H1 (cell line): ENCODE results near the gene OMG. TPM values are rescaled to one million over a fixed set of nuclear protein-coding genes. Genes with fewer than 3 reads are reported as not detected.
A peak's percentile ranks its signal among the peaks of the same experiment; 100 is the strongest.

Source experiments
- CTCF ChIA-PET: fragments of 300-600 bp; sonication (Branson Sonifier 250); formaldehyde crosslinking; loops from one replicate; lab custom pipeline; 2021; ENCODE audit not compliant: partially characterized antibody; lab: Charles Lee
- POLR2A ChIA-PET: fragments of 300-600 bp; sonication (Branson Sonifier 250); formaldehyde crosslinking; loops from one replicate; lab custom pipeline; 2021; ENCODE audit warnings: inconsistent platforms; ENCODE audit not compliant: partially characterized antibody; lab: Charles Lee
- DNase-seq, 2 experiments: peaks; one replicate each; pipeline versions ENCODE4 v3.0.0 to v3.0.0-alpha.2; 2010 to 2022; ENCODE audit warnings: low spot score in 2 of 2, low read depth in 1 of 2, mixed read lengths in 1 of 2
- FAIRE-seq: peaks from 2 replicates; lab custom pipeline; 2011; peaks lifted over from hg19 to GRCh38; lab: Jason Lieb, UNC
- H2AFZ ChIP-seq: 2 replicates; pipeline ENCODE4 v1.8.1; 2012; ENCODE audit warnings: low read length, inconsistent platforms
- H2AK5ac ChIP-seq: 2 replicates; pipeline ENCODE4 v1.6.1; 2013; ENCODE audit warnings: low read depth, low read length
- H2BK120ac ChIP-seq: replicated peaks from 2 replicates; pipeline ENCODE3; 2013; ENCODE audit warnings: low read depth, low read length, inconsistent platforms
- H2BK12ac ChIP-seq: 2 replicates; pipeline ENCODE4 v1.6.1; 2013; ENCODE audit warnings: low read depth, low read length
- H2BK15ac ChIP-seq: 2 replicates; pipeline ENCODE4 v1.6.1; 2013; ENCODE audit warnings: low read length
- H2BK20ac ChIP-seq: 2 replicates; pipeline ENCODE4 v1.6.1; 2013; ENCODE audit warnings: low read length
- H2BK5ac ChIP-seq: 2 replicates; pipeline ENCODE4 v1.6.1; 2013; ENCODE audit warnings: low read depth, low read length
- H3K14ac ChIP-seq: 2 replicates; pipeline ENCODE4 v1.6.1; 2013; ENCODE audit warnings: inconsistent platforms; ENCODE audit not compliant: insufficient read length
- H3K18ac ChIP-seq: 2 replicates; pipeline ENCODE4 v1.6.1; 2013; ENCODE audit warnings: low read length; ENCODE audit errors: extremely low read depth
- H3K23ac ChIP-seq: 2 replicates; pipeline ENCODE4 v1.6.1; 2013; ENCODE audit warnings: inconsistent platforms; ENCODE audit not compliant: insufficient read length
- H3K23me2 ChIP-seq: 2 replicates; pipeline ENCODE4 v1.6.1; 2013; ENCODE audit warnings: low read depth, low read length
- H3K27ac ChIP-seq: 2 replicates; pipeline ENCODE4 v1.6.1; 2011; ENCODE audit warnings: low read depth, low read length, inconsistent platforms
- H3K27me3 ChIP-seq, 4 experiments: replicated peaks in 1 of 4; 1 replicate in 1 of 4; 2 replicates in 3 of 4; pipeline versions ENCODE4 v1.6.1 to v1.8.1; 2011 to 2013; ENCODE audit warnings: low read length in 3 of 4, mild to moderate bottlenecking in 3 of 4, inconsistent platforms in 2 of 4, mixed read lengths in 2 of 4, moderate library complexity in 1 of 4; ENCODE audit not compliant: control insufficient read depth in 3 of 4, insufficient read depth in 3 of 4; ENCODE audit errors: extremely low read depth in 1 of 4
- H3K36me3 ChIP-seq, 4 experiments: 2 replicates each; pipeline versions ENCODE4 v1.6.1 to v1.8.1; 2011 to 2013; ENCODE audit warnings: mild to moderate bottlenecking in 4 of 4, low read length in 3 of 4, moderate library complexity in 2 of 4, control low read depth in 1 of 4, inconsistent platforms in 1 of 4; ENCODE audit not compliant: insufficient read depth in 4 of 4, control insufficient read depth in 2 of 4
- H3K4ac ChIP-seq: replicated peaks from 2 replicates; pipeline ENCODE3; 2013; ENCODE audit warnings: low read length, low read depth, mixed read lengths, inconsistent platforms; ENCODE audit not compliant: insufficient read length
- H3K4me1 ChIP-seq, 4 experiments: replicated peaks in 1 of 4; 1 replicate in 1 of 4; 2 replicates in 3 of 4; pipeline versions ENCODE4 v1.6.1 to v1.8.1; 2011 to 2013; ENCODE audit warnings: low read length in 3 of 4, inconsistent platforms in 2 of 4, mixed read lengths in 1 of 4; ENCODE audit not compliant: insufficient read depth in 4 of 4, control insufficient read depth in 3 of 4
- H3K4me2 ChIP-seq, 2 experiments: 2 replicates each; pipeline versions ENCODE4 v1.6.1 to v1.8.1; 2011 to 2013; ENCODE audit warnings: low read depth in 2 of 2, low read length in 2 of 2, control low read depth in 1 of 2, inconsistent platforms in 1 of 2, mild to moderate bottlenecking in 1 of 2; ENCODE audit not compliant: insufficient read depth in 1 of 2
- H3K4me3 ChIP-seq, 4 experiments: fragments of 200-600, 300-600 bp in 1 of 4; sonication (generic), shearing (Covaris generic), sonication (Bioruptor Twin) in 1 of 4; 2 replicates each; pipeline versions ENCODE4 v1.5.1 to v1.8.1; 2011 to 2016; ENCODE audit warnings: low read length in 4 of 4, low read depth in 3 of 4, control low read depth in 2 of 4, inconsistent platforms in 2 of 4, mild to moderate bottlenecking in 2 of 4, mixed read lengths in 1 of 4, moderate library complexity in 1 of 4; ENCODE audit not compliant: insufficient read depth in 2 of 4; ENCODE audit errors: extremely low read depth in 1 of 4
- H3K56ac ChIP-seq: replicated peaks from 2 replicates; pipeline ENCODE3; 2013; ENCODE audit warnings: low read depth, mild to moderate bottlenecking, mixed read lengths, low read length, inconsistent platforms; ENCODE audit not compliant: insufficient read length
- H3K79me1 ChIP-seq: 2 replicates; pipeline ENCODE4 v1.6.1; 2013; ENCODE audit warnings: low read depth, low read length, control low read depth
- H3K79me2 ChIP-seq, 2 experiments: 2 replicates each; pipeline versions ENCODE4 v1.6.1 to v1.8.1; 2012 to 2013; ENCODE audit warnings: low read length in 2 of 2, mild to moderate bottlenecking in 2 of 2, inconsistent platforms in 1 of 2; ENCODE audit not compliant: insufficient read depth in 2 of 2, control insufficient read depth in 1 of 2
- H3K9ac ChIP-seq, 4 experiments: replicated peaks in 1 of 4; 1 replicate in 1 of 4; 2 replicates in 3 of 4; pipeline versions ENCODE4 v1.6.1 to v1.8.1; 2011 to 2013; ENCODE audit warnings: low read depth in 3 of 4, low read length in 3 of 4, control low read depth in 2 of 4, mild to moderate bottlenecking in 2 of 4, moderate library complexity in 2 of 4, inconsistent platforms in 1 of 4; ENCODE audit errors: extremely low read depth in 1 of 4
- H3K9me3 ChIP-seq, 2 experiments: 2 replicates each; pipeline versions ENCODE4 v1.6.1 to v1.8.1; 2012 to 2013; ENCODE audit warnings: mild to moderate bottlenecking in 2 of 2, moderate library complexity in 2 of 2, control low read depth in 1 of 2, inconsistent platforms in 1 of 2, low read depth in 1 of 2, low read length in 1 of 2, mixed read lengths in 1 of 2; ENCODE audit not compliant: insufficient read depth in 2 of 2
- H4K20me1 ChIP-seq, 2 experiments: replicated peaks in 1 of 2; 2 replicates each; pipeline versions ENCODE3 to v1.8.1; 2011 to 2013; ENCODE audit warnings: inconsistent platforms in 2 of 2, low read length in 2 of 2, mild to moderate bottlenecking in 1 of 2; ENCODE audit not compliant: insufficient read depth in 2 of 2, control insufficient read depth in 1 of 2
- H4K5ac ChIP-seq: 2 replicates; pipeline ENCODE4 v1.6.1; 2013; ENCODE audit warnings: low read length, low read depth, mixed read lengths, inconsistent platforms; ENCODE audit not compliant: insufficient read length
- H4K8ac ChIP-seq: 2 replicates; pipeline ENCODE4 v1.8.0; 2013; ENCODE audit warnings: mild to moderate bottlenecking, moderate library complexity, low read length, inconsistent platforms; ENCODE audit not compliant: insufficient read depth; ENCODE audit errors: extremely low read depth
- H4K91ac ChIP-seq: replicated peaks from 2 replicates; pipeline ENCODE3; 2013; ENCODE audit warnings: low read length, mixed read lengths, inconsistent platforms; ENCODE audit not compliant: insufficient read length
- BCL11A ChIP-seq, 2 experiments: IDR thresholded peaks; one replicate each; pipeline ENCODE4 v1.6.1; 2011; ENCODE audit warnings: low read depth in 2 of 2, low read length in 2 of 2, mild to moderate bottlenecking in 2 of 2
- CBX5 ChIP-seq: fragments of 300-800, 300-1000 bp; sonication (generic); IDR thresholded peaks from 2 replicates; pipeline ENCODE4 v1.7.1; 2016; ENCODE audit warnings: antibody characterized with exemption, low read length, low read depth
- EGR1 ChIP-seq: IDR thresholded peaks from 2 replicates; pipeline ENCODE4 v1.6.1; 2011; ENCODE audit warnings: low read depth, low read length, borderline replicate concordance
- EP300 ChIP-seq, 2 experiments: IDR thresholded peaks; 1 replicate in 1 of 2; 2 replicates in 1 of 2; pipeline ENCODE4 v1.6.1; 2011 to 2012; ENCODE audit warnings: low read depth in 2 of 2, low read length in 2 of 2, mild to moderate bottlenecking in 2 of 2, borderline replicate concordance in 1 of 2, inconsistent platforms in 1 of 2, moderate library complexity in 1 of 2
- EZH2 ChIP-seq: fragments of 200-600 bp; sonication (generic); IDR thresholded peaks from 2 replicates; pipeline ENCODE4 v1.7.1; 2012; ENCODE audit warnings: low read depth, mild to moderate bottlenecking, moderate library complexity, low read length, inconsistent platforms; ENCODE audit not compliant: severe bottlenecking
- FOSL1 ChIP-seq: IDR thresholded peaks from 2 replicates; pipeline ENCODE4 v1.6.1; 2011; ENCODE audit warnings: mild to moderate bottlenecking, low read depth, low read length, moderate library complexity; ENCODE audit not compliant: insufficient read depth
- GABPA ChIP-seq: IDR thresholded peaks from 2 replicates; pipeline ENCODE4 v1.6.1; 2011; ENCODE audit warnings: mild to moderate bottlenecking, low read length, moderate library complexity, borderline replicate concordance; ENCODE audit not compliant: insufficient read depth
- RBBP5 ChIP-seq: IDR thresholded peaks from 2 replicates; pipeline ENCODE4 v1.7.1; 2012; ENCODE audit warnings: low read depth, mild to moderate bottlenecking, inconsistent platforms, low read length, moderate library complexity, borderline replicate concordance
- SAP30 ChIP-seq: fragments of 300-600 bp; sonication (generic); IDR thresholded peaks from 2 replicates; pipeline ENCODE4 v1.7.1; 2012; ENCODE audit warnings: low read length, moderate library complexity, mild to moderate bottlenecking, inconsistent platforms; ENCODE audit not compliant: insufficient read depth, insufficient replicate concordance
- SIN3A ChIP-seq, 2 experiments: IDR thresholded peaks in 1 of 2; conservative IDR thresholded peaks in 1 of 2; 2 replicates each; pipeline ENCODE4 v1.6.1; 2011 to 2012; ENCODE audit warnings: low read length in 2 of 2, improper control_type of control experiment in 1 of 2, low read depth in 1 of 2, mild to moderate bottlenecking in 1 of 2
- SIX5 ChIP-seq: IDR thresholded peaks from 2 replicates; pipeline ENCODE4 v1.6.1; 2011; ENCODE audit warnings: mild to moderate bottlenecking, low read depth, low read length
- ZNF274 ChIP-seq: IDR thresholded peaks from 2 replicates; pipeline ENCODE4 v1.7.0; 2012; ENCODE audit warnings: low read length, borderline replicate concordance; ENCODE audit errors: extremely low read depth
- WGBS, 2 experiments: shearing (Covaris generic) in 1 of 2; methylation state at CpG; one replicate each; pipeline versions ENCODE4 v1.1.6 to v1.1.7; 2013 to 2015; ENCODE audit warnings: low lambda C conversion rate in 2 of 2, mixed read lengths in 2 of 2, inconsistent platforms in 1 of 2, low coverage in 1 of 2, missing lambda C conversion rate in 1 of 2; ENCODE audit not compliant: insufficient replicate concordance in 2 of 2, insufficient coverage in 1 of 2, insufficient read length in 1 of 2; ENCODE audit errors: extremely low coverage in 1 of 2, missing lambda C conversion rate in 1 of 2; 5-methylcytosine and 5-hydroxymethylcytosine counted together
- polyA plus RNA-seq, 7 experiments: library from polyadenylated mRNA; depleted of rRNA in 3 of 7; stranded (reverse) in 5 of 7; unstranded in 2 of 7; fragments of >200 nt in 5 of 7; fragments of 200-250 nt in 2 of 7; gene quantifications; 1 replicate in 5 of 7; 2 replicates in 1 of 7; 4 replicates in 1 of 7; pipeline versions ENCODE4 v1.2.1 to v1.2.3, GENCODE V29; 2011 to 2013; ENCODE audit warnings: missing spikeins in 2 of 7, mixed read lengths in 2 of 7
- total RNA-seq: library from RNA; stranded (reverse); fragmentation: NEBNext Ultra II Directional; extraction: Animal tissue kit (Norgen Biotek cat#: 25700); gene quantifications from 2 replicates; pipeline ENCODE4 v1.2.1, GENCODE V29; 2021

Gene OMG
- total and polyA plus RNA-seq, 2 of the 8 experiments (the other 6 are each of a cell fraction or from before 2014, with no cell fraction given): not detected

GRCh38 chr17:31327534-31328159 lies 30.6 kb upstream of the OMG start:
- H3K4me1 ChIP-seq: no peaks in the 10 kb centered on the region
- H3K79me2 ChIP-seq: no peaks in the 10 kb centered on the region
- H3K9me3 ChIP-seq: no peaks in the 10 kb centered on the region
- H3K14ac ChIP-seq: no peak overlapping the region
- no peak overlapping the region for H2BK12ac ChIP-seq
- DNase-seq (no peak), FAIRE-seq (no peak)
- H3K4me3 ChIP-seq: no peak overlapping the region
- no peak overlapping the region for H2BK120ac ChIP-seq
- H3K79me1 ChIP-seq: no peaks in the 10 kb centered on the region
- H3K56ac ChIP-seq: no peak overlapping the region
- no peak overlapping the region for H4K5ac ChIP-seq
- H4K91ac ChIP-seq: no peak overlapping the region
- 88% methylated on average over 12 of the region's 12 CpGs; no CpG with 5 or more reads in 1 of the 2 experiments for WGBS, 2 experiments
- H3K23me2 ChIP-seq: no peaks in the 10 kb centered on the region
- H2AK5ac ChIP-seq: no peak overlapping the region
- no peak overlapping the region for H2BK20ac ChIP-seq
- H2BK15ac ChIP-seq: no peak overlapping the region
- H3K9ac ChIP-seq: no peak overlapping the region
- CTCF ChIA-PET: interaction anchor here (0.9 kb wide), 1 partner anchor 61 kb away, joined by 4 read pairs; no protein-coding TSS in a partner anchor
- H3K27ac ChIP-seq: no peak overlapping the region
- no peak overlapping the region for H3K4ac ChIP-seq
- no peak overlapping the region for H2AFZ ChIP-seq
- no peak overlapping the region for H2BK5ac ChIP-seq
- no peaks in the 10 kb centered on the region for H3K27me3 ChIP-seq
- H3K18ac ChIP-seq: no peak overlapping the region
- peak overlapping the region; percentile 57; the same call in 1 of the 2 replicates for H4K8ac ChIP-seq
- POLR2A ChIA-PET: no interaction called here
- no peak overlapping the region for H3K4me2 ChIP-seq
- H4K20me1 ChIP-seq: no peaks in the 10 kb centered on the region
- no peak overlapping the region for H3K23ac ChIP-seq
- H3K36me3 ChIP-seq: peaks cover 2 to 10% (median 3%) of the 10 kb centered on the region in 4 experiments; a peak in 4 of 8 replicates
- TF ChIP-seq EP300 (IDR thresholded peaks at IDR 0.05; ENCODE audit: borderline replicate concordance in 1 of 2, low read depth in 2 of 2, low read length in 2 of 2): no peak
- no peak for TF ChIP-seq CBX5
- TF ChIP-seq SAP30: no peak
- TF ChIP-seq EGR1: no peak
- TF ChIP-seq FOSL1: no peak
- TF ChIP-seq SIN3A (conservative IDR thresholded peaks at IDR 0.05 in 1 of 2, IDR thresholded peaks at IDR 0.05 in 1 of 2; ENCODE audit: low read depth in 1 of 2, low read length in 2 of 2): no peak
- TF ChIP-seq ZNF274: no peak
- TF ChIP-seq GABPA: no peak
- no peak for TF ChIP-seq SIX5
- no peak for TF ChIP-seq BCL11A (IDR thresholded peaks at IDR 0.05; ENCODE audit: low read depth in 2 of 2, low read length in 2 of 2)
- TF ChIP-seq RBBP5: no peak
- TF ChIP-seq EZH2: no peak
